Measurements from ENCODE around the gene TBK1.

DNA sequence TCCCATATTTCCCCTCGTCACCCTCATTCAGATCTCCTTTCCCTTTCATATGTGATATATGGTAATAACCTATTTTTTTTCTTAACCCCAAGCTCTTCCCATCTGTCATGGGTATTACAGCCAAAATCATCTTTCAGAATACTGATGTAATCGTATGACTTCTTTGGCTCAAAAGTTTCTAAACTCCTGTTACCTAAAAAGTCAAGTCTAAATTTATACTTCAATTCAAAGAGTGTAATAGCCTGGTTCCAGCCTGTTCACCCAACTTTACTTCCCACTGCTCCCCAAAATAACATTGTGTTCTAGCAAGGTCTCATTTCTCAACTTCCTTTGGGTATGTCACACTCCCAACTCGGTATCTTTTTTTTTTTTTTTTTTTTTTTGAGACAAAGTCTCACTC is 48.5 kb downstream of the TBK1 start:
- TF ChIP-seq, protein P1, sequence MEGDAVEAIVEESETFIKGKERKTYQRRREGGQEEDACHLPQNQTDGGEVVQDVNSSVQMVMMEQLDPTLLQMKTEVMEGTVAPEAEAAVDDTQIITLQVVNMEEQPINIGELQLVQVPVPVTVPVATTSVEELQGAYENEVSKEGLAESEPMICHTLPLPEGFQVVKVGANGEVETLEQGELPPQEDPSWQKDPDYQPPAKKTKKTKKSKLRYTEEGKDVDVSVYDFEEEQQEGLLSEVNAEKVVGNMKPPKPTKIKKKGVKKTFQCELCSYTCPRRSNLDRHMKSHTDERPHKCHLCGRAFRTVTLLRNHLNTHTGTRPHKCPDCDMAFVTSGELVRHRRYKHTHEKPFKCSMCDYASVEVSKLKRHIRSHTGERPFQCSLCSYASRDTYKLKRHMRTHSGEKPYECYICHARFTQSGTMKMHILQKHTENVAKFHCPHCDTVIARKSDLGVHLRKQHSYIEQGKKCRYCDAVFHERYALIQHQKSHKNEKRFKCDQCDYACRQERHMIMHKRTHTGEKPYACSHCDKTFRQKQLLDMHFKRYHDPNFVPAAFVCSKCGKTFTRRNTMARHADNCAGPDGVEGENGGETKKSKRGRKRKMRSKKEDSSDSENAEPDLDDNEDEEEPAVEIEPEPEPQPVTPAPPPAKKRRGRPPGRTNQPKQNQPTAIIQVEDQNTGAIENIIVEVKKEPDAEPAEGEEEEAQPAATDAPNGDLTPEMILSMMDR (IDR thresholded peaks at IDR 0.05; ENCODE audit: low read length) = no peak
- TF ChIP-seq EZH2 (optimal IDR thresholded peaks at IDR 0.05; ENCODE audit: low read depth, low read length) (no peak), EZH2phosphoT487 (IDR thresholded peaks at IDR 0.05; ENCODE audit: low read length) (no peak)
